Heart left ventricle (tissue), 16 donors: Measurements from ENCODE around the gene AMTN. TPM values are rescaled to one million over a fixed set of nuclear protein-coding genes. Genes with fewer than 3 reads are reported as not detected.

Experiments used
- ATAC-seq, 4 donors: fragments of 200-7000 bp; cut with Tn5 transposase; one replicate each; pipeline ENCODE4 v1.9.1; 2020 to 2022; ENCODE audit warnings: moderate library complexity in 4 of 4, mild to moderate bottlenecking in 3 of 4, moderate number of reproducible peaks in 1 of 4
- DNase-seq, 5 donors: peaks; one replicate each; pipeline ENCODE4 v3.0.0-alpha.2; 2020
- H3K27ac ChIP-seq, 12 donors: fragments of 200-600 bp; sonication (generic) in 4 of 12; one replicate each; pipeline versions ENCODE4 v1.5.0 to v1.8.0; 2016 to 2022; ENCODE audit warnings: mild to moderate bottlenecking in 2 of 12
- H3K27me3 ChIP-seq, 9 donors: fragments of 200-600 bp; sonication (generic) in 2 of 9; one replicate each; pipeline versions ENCODE4 v1.5.1 to v1.8.0; 2016 to 2022; ENCODE audit warnings: mild to moderate bottlenecking in 3 of 9
- H3K36me3 ChIP-seq, 9 donors: fragments of 200-600 bp; sonication (generic) in 2 of 9; one replicate each; pipeline versions ENCODE4 v1.5.0 to v1.8.0; 2018 to 2022; ENCODE audit warnings: mild to moderate bottlenecking in 2 of 9
- H3K4me1 ChIP-seq, 12 donors: fragments of 200-600 bp; sonication (generic) in 4 of 12; one replicate each; pipeline versions ENCODE4 v1.5.0 to v1.8.0; 2016 to 2022; ENCODE audit warnings: mild to moderate bottlenecking in 3 of 12
- H3K4me3 ChIP-seq, 12 donors: fragments of 200-600 bp; sonication (generic) in 4 of 12; one replicate each; pipeline versions ENCODE4 v1.5.0 to v1.8.0; 2017 to 2022; ENCODE audit warnings: mild to moderate bottlenecking in 9 of 12, moderate library complexity in 4 of 12
- H3K9me3 ChIP-seq, 12 donors: fragments of 200-600 bp; sonication (generic) in 4 of 12; one replicate each; pipeline versions ENCODE4 v1.5.0 to v1.8.0; 2016 to 2022; ENCODE audit warnings: mild to moderate bottlenecking in 1 of 12
- CTCF ChIP-seq, 12 donors: fragments of 200-600 bp; sonication (generic) in 4 of 12; IDR thresholded peaks; one replicate each; pipeline versions ENCODE4 v1.5.0 to v1.8.0; 2018 to 2022; ENCODE audit warnings: antibody characterized with exemption in 12 of 12, mild to moderate bottlenecking in 5 of 12
- POLR2A ChIP-seq, 2 donors: fragments of 450-650 bp; IDR thresholded peaks; one replicate each; pipeline ENCODE4 v1.6.1; 2017; ENCODE audit warnings: antibody characterized with exemption in 2 of 2, mild to moderate bottlenecking in 2 of 2, moderate library complexity in 2 of 2
- WGBS, 4 donors: extraction: QIAGEN DNeasy Blood & Tissue Kit in 2 of 4; methylation state at CpG; one replicate each; pipeline versions ENCODE4 v1.1.5 to v1.1.7; 2013 to 2018; 5-methylcytosine and 5-hydroxymethylcytosine counted together
- intact Hi-C, 10 donors: fragments of 100-400 bp; cut with DNase I; formaldehyde crosslinking; loops; one replicate each; pipeline versions ENCODE4 v1.11.1 to v1.14.2; 2022
- long read RNA-seq, 3 donors: library from polyadenylated mRNA; unstranded; transcript quantifications; one replicate each; pipeline ENCODE4 v2.0.0, GENCODE V29; 2020 to 2021
- polyA plus RNA-seq, 2 donors: library from polyadenylated mRNA; stranded (reverse); fragments of 200-250 nt; gene quantifications; one replicate each; pipeline ENCODE4 v1.2.3, GENCODE V29; 2013
- total RNA-seq, 9 donors: library from RNA; depleted of rRNA in 2 of 9; stranded (reverse); fragments of >200 nt in 2 of 9; fragmentation: NEBNext Ultra II Directional in 3 of 9; extraction: Animal tissue kit (Norgen Biotek cat#: 25700) in 3 of 9; gene quantifications; one replicate each; pipeline versions ENCODE4 v1.1.0 to v1.2.4, GENCODE V29; 2016 to 2023
- donor health status: ischemic (EF 13 %, LVEDD 7.1; RV severe dilation, severe dysfunction).
- donor health status: healthy with polysubstance abuse.
- donor health status: DM: no; HTN: yes; CAD: no.
- donor health status: DM: no; HTN: no; CAD: no.
- donor health status: ischemic (EF 25% LVEDD 6.9; RV normal size, moderate dysfunction).
- donor health status: ischemic (EF 25% LVEDD 5.7; RV mildly dilated, moderate dysfunction).
- donor health status: healthy.
- donor health status: DM: yes; HTN: yes; CAD: no.
- donor health status: ischemic (EF 35%, LVEDD 5.7; RV mildly dilated, moderate dysfunction).
- donor health status: nonischemic (EF 11% LVEDD 7.7; RV severe dilation, severe dysfunction).
- donor health status: DM: yes; HTN: yes; CAD: no.
- donor health status: PGD.
- donor health status: ischemic (EF 29% LVEDD 5.4; RV normal size, mild dysfunction).
- donor health status: nonischemic (EF 23%, LVEDD 6.1; RV moderate dilation, normal function).

AMTN gene
- total RNA-seq (not detected), polyA plus RNA-seq (not detected)
- long read RNA-seq, donor 1 = 0 reads
- long read RNA-seq, donor 2 = 0 reads
- long read RNA-seq, donor 3 = 0 reads

GRCh38 chr4:70518269-70518668, at the start of gene AMTN:
Gene AMTN (plus strand): TSS chr4:70518569. CDS start chr4:70518778, 209 bp downstream.
- Histone ChIP-seq H3K9me3 (no peaks in the 10 kb centered on the region), H3K27ac (no peak within 1 kb of the TSS), H3K4me1 (no peaks in the 10 kb centered on the region), H3K36me3 (no peaks in the 10 kb centered on the region), H3K27me3 (peaks cover 0 to 2% (median 0%) of the 10 kb centered on the region in 9 donors), H3K4me3 (no peak within 1 kb of the TSS)
- DNase-seq (no peak), ATAC-seq (no peak)
- intact Hi-C loops = no loop called here
- TF ChIP-seq POLR2A (IDR thresholded peaks at IDR 0.05) = no peak
- TF ChIP-seq CTCF (IDR thresholded peaks at IDR 0.05) = no peak
- 63 to 77% (median 70%) methylated on average over 2 of the region's 2 CpGs for WGBS, 4 donors

GRCh38 chr4:70471897-70472296, 46.5 kb upstream of the AMTN start, which contains the start of gene MUC7:
Gene MUC7 (plus strand): TSS chr4:70472197. CDS start chr4:70474022, 1,825 bp downstream.
- Histone ChIP-seq H3K27ac (no peak within 1 kb of the TSS), H3K4me1 (no peaks in the 10 kb centered on the region), H3K27me3 (no peaks in the 10 kb centered on the region), H3K9me3 (peaks cover 0 to 12% (median 0%) of the 10 kb centered on the region in 12 donors), H3K36me3 (no peaks in the 10 kb centered on the region), H3K4me3 (no peak within 1 kb of the TSS)
- TF ChIP-seq POLR2A (IDR thresholded peaks at IDR 0.05) (no peak), CTCF (IDR thresholded peaks at IDR 0.05) (no peak)
- WGBS, 4 donors = 72 to 79% (median 74%) methylated on average over 4 of the region's 4 CpGs
- ATAC-seq (no peak), DNase-seq (no peak)
- intact Hi-C loops = no loop called here

GRCh38 chr4:70473679-70474078, 44.7 kb upstream of the AMTN start:
- no peak for TF ChIP-seq CTCF (IDR thresholded peaks at IDR 0.05)
- H3K36me3 ChIP-seq = no peaks in the 10 kb centered on the region
- no peak for DNase-seq
- H3K4me1 ChIP-seq = no peaks in the 10 kb centered on the region
- no peaks in the 10 kb centered on the region for H3K27me3 ChIP-seq
- H3K9me3 ChIP-seq = peaks cover 0 to 10% (median 0%) of the 10 kb centered on the region in 12 donors
- H3K4me3 ChIP-seq = no peak overlapping the region
- no peak overlapping the region for H3K27ac ChIP-seq
- no peak for ATAC-seq
- intact Hi-C loops = no loop called here
- 76 to 85% (median 81%) methylated on average over 4 of the region's 4 CpGs for WGBS, 4 donors

GRCh38 chr4:70488748-70489147, 29.6 kb upstream of the AMTN start:
- no peak overlapping the region for H3K4me3 ChIP-seq
- no peak for ATAC-seq
- H3K27me3 ChIP-seq = no peaks in the 10 kb centered on the region
- DNase-seq = no peak
- H3K36me3 ChIP-seq = no peaks in the 10 kb centered on the region
- TF ChIP-seq CTCF (IDR thresholded peaks at IDR 0.05) (no peak), POLR2A (IDR thresholded peaks at IDR 0.05) (no peak)
- 73 to 79% (median 76%) methylated on average over 3 of the region's 3 CpGs for WGBS, 4 donors
- H3K27ac ChIP-seq = no peak overlapping the region
- intact Hi-C loops = no loop called here
- no peaks in the 10 kb centered on the region for H3K9me3 ChIP-seq
- no peaks in the 10 kb centered on the region for H3K4me1 ChIP-seq
